Esophagus squamous epithelium (tissue), 5 donors: ENCODE results near the gene ETV6. TPM values are rescaled to one million over a fixed set of nuclear protein-coding genes. Genes with fewer than 3 reads are reported as not detected.

Experiments
- DNase-seq: peaks from one replicate; lab custom pipeline; 2025; lab: John Stamatoyannopoulos, UW
- H3K27ac ChIP-seq, 4 donors: fragments of 200-600 bp; sonication (generic); one replicate each; pipeline ENCODE4 v1.5.1; 2016 to 2019; ENCODE audit warnings: mild to moderate bottlenecking in 1 of 4
- H3K27me3 ChIP-seq, 4 donors: fragments of 200-600 bp; sonication (generic); 1 replicate in 3 of 4; 2 replicates in 1 of 4; pipeline versions ENCODE4 v1.5.1 to v1.6.0; 2017 to 2021; ENCODE audit warnings: antibody characterized with exemption in 1 of 4
- H3K36me3 ChIP-seq, 3 donors: fragments of 200-600 bp; sonication (generic); one replicate each; pipeline ENCODE4 v1.5.1; 2016 to 2019
- H3K4me1 ChIP-seq, 3 donors: fragments of 200-600 bp; sonication (generic); one replicate each; pipeline ENCODE4 v1.5.1; 2017 to 2019
- H3K4me3 ChIP-seq, 4 donors: fragments of 200-600 bp; sonication (generic); 1 replicate in 3 of 4; 2 replicates in 1 of 4; pipeline ENCODE4 v1.5.1; 2016 to 2019; ENCODE audit warnings: mild to moderate bottlenecking in 2 of 4, moderate library complexity in 1 of 4
- H3K9me3 ChIP-seq, 3 donors: fragments of 200-600 bp; sonication (generic); one replicate each; pipeline ENCODE4 v1.5.1; 2016 to 2019
- POLR2A ChIP-seq, 4 donors: fragments of 450-650 bp; IDR thresholded peaks; one replicate each; pipeline ENCODE4 v1.6.1; 2017; ENCODE audit warnings: antibody characterized with exemption in 4 of 4, mild to moderate bottlenecking in 4 of 4, moderate library complexity in 3 of 4
- WGBS, 2 donors: methylation state at CpG; one replicate each; pipeline ENCODE4 v1.1.5; 2018; 5-methylcytosine and 5-hydroxymethylcytosine counted together
- intact Hi-C: fragments of 100-400 bp; cut with DNase I; formaldehyde crosslinking; loops from one replicate; pipeline ENCODE4 v1.15.0; 2022
- total RNA-seq, 4 donors: library from RNA; depleted of rRNA; stranded (reverse); fragments of >200 nt; gene quantifications; one replicate each; pipeline ENCODE4 v1.1.0, GENCODE V29; 2016
- TF ChIP-seq, protein P1 (sequence below), 6 experiments: fragments of 450-650 bp in 4 of 6; fragments of 200-600 bp in 2 of 6; sonication (generic) in 2 of 6; IDR thresholded peaks; one replicate each; pipeline ENCODE4 v1.5.1; 2016 to 2019; ENCODE audit warnings: antibody characterized with exemption in 6 of 6, mild to moderate bottlenecking in 4 of 6, moderate library complexity in 4 of 6
- donor health status: DM: yes; HTN: yes; CAD: no.

Gene ETV6
- total RNA-seq, 4 donors from 2014 or later, result 11.3 to 17.3 (median 13.8) TPM

DNA sequence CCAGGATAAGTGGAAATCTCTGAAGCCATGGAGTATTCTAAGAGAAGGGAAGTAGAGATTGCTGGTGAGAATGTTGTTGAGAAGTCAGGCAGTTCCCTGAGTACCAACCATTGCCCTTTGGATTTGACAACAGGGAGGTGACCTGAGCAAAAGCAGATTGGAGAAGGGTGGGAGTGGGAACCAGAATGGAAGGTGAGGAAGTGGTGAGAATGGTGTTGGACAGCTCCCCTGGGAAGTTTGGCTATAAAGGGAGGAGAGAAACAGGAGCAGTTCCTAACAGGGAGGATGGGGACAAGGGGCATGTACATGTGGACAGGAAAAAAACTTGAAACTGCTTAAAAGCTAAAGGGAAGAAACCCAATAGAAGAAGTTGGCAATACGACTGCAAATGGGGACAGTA, 198.1 kb downstream of the ETV6 start:
- 76 to 79% methylated on average over 1 of the region's 1 CpG for WGBS, 2 donors
- H3K27me3 ChIP-seq, result no peaks in the 10 kb centered on the region
- intact Hi-C loops, result no loop called here
- no peaks in the 10 kb centered on the region for H3K9me3 ChIP-seq
- no peak for TF ChIP-seq POLR2A (IDR thresholded peaks at IDR 0.05)
- TF ChIP-seq, protein P1, sequence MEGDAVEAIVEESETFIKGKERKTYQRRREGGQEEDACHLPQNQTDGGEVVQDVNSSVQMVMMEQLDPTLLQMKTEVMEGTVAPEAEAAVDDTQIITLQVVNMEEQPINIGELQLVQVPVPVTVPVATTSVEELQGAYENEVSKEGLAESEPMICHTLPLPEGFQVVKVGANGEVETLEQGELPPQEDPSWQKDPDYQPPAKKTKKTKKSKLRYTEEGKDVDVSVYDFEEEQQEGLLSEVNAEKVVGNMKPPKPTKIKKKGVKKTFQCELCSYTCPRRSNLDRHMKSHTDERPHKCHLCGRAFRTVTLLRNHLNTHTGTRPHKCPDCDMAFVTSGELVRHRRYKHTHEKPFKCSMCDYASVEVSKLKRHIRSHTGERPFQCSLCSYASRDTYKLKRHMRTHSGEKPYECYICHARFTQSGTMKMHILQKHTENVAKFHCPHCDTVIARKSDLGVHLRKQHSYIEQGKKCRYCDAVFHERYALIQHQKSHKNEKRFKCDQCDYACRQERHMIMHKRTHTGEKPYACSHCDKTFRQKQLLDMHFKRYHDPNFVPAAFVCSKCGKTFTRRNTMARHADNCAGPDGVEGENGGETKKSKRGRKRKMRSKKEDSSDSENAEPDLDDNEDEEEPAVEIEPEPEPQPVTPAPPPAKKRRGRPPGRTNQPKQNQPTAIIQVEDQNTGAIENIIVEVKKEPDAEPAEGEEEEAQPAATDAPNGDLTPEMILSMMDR (IDR thresholded peaks at IDR 0.05), result no peak
- peaks cover 0 to 65% (median 0%) of the 10 kb centered on the region in 3 donors for H3K36me3 ChIP-seq
- no peak overlapping the region for H3K4me3 ChIP-seq
- H3K27ac ChIP-seq, result no peak overlapping the region
- peaks cover 0 to 3% (median 0%) of the 10 kb centered on the region in 3 donors for H3K4me1 ChIP-seq
- DNase-seq, result no peak

GRCh38 chr12:11849757-11850504, 200.5 kb downstream of the ETV6 start:
- WGBS, 2 donors, result 92 to 99% methylated on average over 10 to 16 of the region's 19 CpGs

DNA sequence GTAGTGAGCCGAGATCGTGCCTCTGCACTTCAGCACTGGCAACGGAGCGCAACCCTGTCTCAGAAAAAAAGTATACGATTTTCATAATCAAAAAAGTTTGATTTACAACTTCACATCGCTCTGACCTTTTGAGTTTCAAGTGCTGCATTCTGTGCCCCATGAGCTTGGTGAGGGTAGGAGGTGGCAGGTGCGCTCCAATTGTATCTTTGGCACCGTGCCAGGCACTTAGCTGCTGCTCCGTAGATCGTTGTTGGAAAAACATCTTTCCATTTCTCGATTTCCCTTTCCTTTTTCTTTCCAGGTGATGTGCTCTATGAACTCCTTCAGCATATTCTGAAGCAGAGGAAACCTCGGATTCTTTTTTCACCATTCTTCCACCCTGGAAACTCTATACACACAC, 203.7 kb downstream of the ETV6 start:
- 76 to 84% methylated on average over 12 of the region's 12 CpGs for WGBS, 2 donors
- no peak for TF ChIP-seq POLR2A (IDR thresholded peaks at IDR 0.05)
- TF ChIP-seq, protein P1 (IDR thresholded peaks at IDR 0.05), result no peak
- peaks cover 0 to 75% (median 4%) of the 10 kb centered on the region in 3 donors for H3K36me3 ChIP-seq
- no peak overlapping the region for H3K27ac ChIP-seq
- intact Hi-C loops, result no loop called here
- H3K9me3 ChIP-seq, result no peaks in the 10 kb centered on the region
- no peaks in the 10 kb centered on the region for H3K27me3 ChIP-seq
- no peak overlapping the region for H3K4me3 ChIP-seq
- DNase-seq, result no peak
- H3K4me1 ChIP-seq, result peaks cover 4 to 14% (median 10%) of the 10 kb centered on the region in 3 donors

More at GRCh38 chr12:11849757-11850504, 200.5 kb downstream of the ETV6 start:
- no peak overlapping the region for H3K4me3 ChIP-seq
- H3K36me3 ChIP-seq, result peaks cover 0 to 62% (median 0%) of the 10 kb centered on the region in 3 donors
- no peaks in the 10 kb centered on the region for H3K9me3 ChIP-seq
- peaks cover 0 to 4% (median 0%) of the 10 kb centered on the region in 3 donors for H3K4me1 ChIP-seq
- H3K27me3 ChIP-seq, result no peaks in the 10 kb centered on the region
- no peak for DNase-seq
- no peak overlapping the region for H3K27ac ChIP-seq
- TF ChIP-seq, protein P1 (IDR thresholded peaks at IDR 0.05), result no peak
- no peak for TF ChIP-seq POLR2A (IDR thresholded peaks at IDR 0.05)
- intact Hi-C loops, result no loop called here

DNA sequence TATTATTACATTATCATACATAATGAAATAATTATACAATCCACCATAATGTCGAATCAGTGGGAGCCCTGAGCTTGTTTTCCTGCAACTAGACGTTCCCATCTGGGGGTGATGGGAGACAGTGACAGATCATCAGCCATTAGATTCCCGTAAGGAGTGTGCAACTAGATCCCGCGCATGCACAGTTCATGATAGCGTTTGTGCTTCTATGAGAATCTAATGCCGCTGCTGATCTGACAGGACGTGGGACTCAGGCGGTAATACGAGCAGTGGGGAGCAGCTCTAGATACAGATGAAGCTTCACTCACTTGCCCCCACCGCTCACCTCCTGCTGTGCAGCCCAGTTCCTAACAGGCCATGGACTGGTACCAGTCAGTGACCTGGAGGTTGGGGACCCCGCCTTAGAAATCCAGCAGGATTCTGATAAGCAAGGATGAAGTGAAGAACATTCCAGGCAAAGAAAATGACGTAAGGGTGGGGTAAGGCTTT, 204.6 kb downstream of the ETV6 start:
- peaks cover 0 to 82% (median 4%) of the 10 kb centered on the region in 3 donors for H3K36me3 ChIP-seq
- 82 to 91% methylated on average over 8 to 12 of the region's 13 CpGs for WGBS, 2 donors
- TF ChIP-seq, protein P1 (IDR thresholded peaks at IDR 0.05), result no peak
- no peak for TF ChIP-seq POLR2A (IDR thresholded peaks at IDR 0.05)
- H3K4me1 ChIP-seq, result peaks cover 4 to 14% (median 10%) of the 10 kb centered on the region in 3 donors
- no peaks in the 10 kb centered on the region for H3K9me3 ChIP-seq
- no peak for DNase-seq
- no peak overlapping the region for H3K27ac ChIP-seq
- no peaks in the 10 kb centered on the region for H3K27me3 ChIP-seq
- H3K4me3 ChIP-seq, result no peak overlapping the region
- intact Hi-C loops, result no loop called here

GRCh38 chr12:11855983-11856374, 206.5 kb downstream of the ETV6 start:
- peaks cover 0 to 76% (median 4%) of the 10 kb centered on the region in 3 donors for H3K36me3 ChIP-seq
- H3K9me3 ChIP-seq, result no peaks in the 10 kb centered on the region
- peaks cover 7 to 31% (median 16%) of the 10 kb centered on the region in 3 donors for H3K4me1 ChIP-seq
- 74 to 92% methylated on average over 4 of the region's 4 CpGs for WGBS, 2 donors
- DNase-seq, result no peak
- H3K27me3 ChIP-seq, result no peaks in the 10 kb centered on the region
- TF ChIP-seq, protein P1 (IDR thresholded peaks at IDR 0.05), result no peak
- no peak for TF ChIP-seq POLR2A (IDR thresholded peaks at IDR 0.05)
- H3K4me3 ChIP-seq, result no peak overlapping the region
- H3K27ac ChIP-seq, result peak overlapping the region in 2 of 4 donors; percentile 25 to 53
- intact Hi-C loops, result no loop called here
